ENCODE results near the gene CHRNB2.
"Not testable (repeated sequence)": the region's sequence is repeated elsewhere in the genome, so short reads cannot be mapped to it uniquely, and the experiment has no call there.

Gene CHRNB2, protein sequence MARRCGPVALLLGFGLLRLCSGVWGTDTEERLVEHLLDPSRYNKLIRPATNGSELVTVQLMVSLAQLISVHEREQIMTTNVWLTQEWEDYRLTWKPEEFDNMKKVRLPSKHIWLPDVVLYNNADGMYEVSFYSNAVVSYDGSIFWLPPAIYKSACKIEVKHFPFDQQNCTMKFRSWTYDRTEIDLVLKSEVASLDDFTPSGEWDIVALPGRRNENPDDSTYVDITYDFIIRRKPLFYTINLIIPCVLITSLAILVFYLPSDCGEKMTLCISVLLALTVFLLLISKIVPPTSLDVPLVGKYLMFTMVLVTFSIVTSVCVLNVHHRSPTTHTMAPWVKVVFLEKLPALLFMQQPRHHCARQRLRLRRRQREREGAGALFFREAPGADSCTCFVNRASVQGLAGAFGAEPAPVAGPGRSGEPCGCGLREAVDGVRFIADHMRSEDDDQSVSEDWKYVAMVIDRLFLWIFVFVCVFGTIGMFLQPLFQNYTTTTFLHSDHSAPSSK
- 0.07 to 0.31 reads per million in 2 donors for total RNA-seq

DNA sequence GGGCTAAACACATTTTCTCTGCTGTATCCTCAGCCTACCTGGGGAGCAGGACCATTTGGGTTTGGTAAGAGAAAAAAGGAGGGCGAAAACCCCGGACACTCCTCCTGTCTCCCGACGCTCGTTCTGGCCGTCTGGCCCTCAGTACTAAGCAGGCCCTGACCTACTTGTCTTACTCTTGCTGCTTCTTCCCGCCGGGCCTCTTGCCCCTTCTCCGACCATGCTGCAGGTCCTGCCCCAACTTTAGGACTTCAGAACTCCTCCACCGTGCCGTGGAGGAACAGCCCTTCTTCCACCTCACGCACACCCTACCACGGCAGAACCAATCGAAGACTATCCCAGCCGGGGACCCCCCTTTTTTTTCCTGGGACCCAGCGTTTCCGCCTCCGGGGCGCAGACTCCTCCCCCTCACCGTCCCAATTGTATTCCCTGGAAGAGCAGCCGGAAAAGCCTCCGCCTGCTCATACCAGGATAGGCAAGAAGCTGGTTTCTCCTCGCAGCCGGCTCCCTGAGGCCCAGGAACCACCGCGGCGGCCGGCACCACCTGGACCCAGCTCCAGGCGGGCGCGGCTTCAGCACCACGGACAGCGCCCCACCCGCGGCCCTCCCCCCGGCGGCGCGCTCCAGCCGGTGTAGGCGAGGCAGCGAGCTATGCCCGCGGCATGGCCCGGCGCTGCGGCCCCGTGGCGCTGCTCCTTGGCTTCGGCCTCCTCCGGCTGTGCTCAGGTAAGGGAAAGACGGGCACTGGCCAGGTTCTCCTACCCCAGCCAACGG, at the start of gene CHRNB2:
CHRNB2 (plus strand) TSS at position 393 of the 771 bp plus-strand sequence; CDS start at position 660, 267 bp downstream.
- peak; percentile 52 to 73 (median 63) for DNase-seq

DNA sequence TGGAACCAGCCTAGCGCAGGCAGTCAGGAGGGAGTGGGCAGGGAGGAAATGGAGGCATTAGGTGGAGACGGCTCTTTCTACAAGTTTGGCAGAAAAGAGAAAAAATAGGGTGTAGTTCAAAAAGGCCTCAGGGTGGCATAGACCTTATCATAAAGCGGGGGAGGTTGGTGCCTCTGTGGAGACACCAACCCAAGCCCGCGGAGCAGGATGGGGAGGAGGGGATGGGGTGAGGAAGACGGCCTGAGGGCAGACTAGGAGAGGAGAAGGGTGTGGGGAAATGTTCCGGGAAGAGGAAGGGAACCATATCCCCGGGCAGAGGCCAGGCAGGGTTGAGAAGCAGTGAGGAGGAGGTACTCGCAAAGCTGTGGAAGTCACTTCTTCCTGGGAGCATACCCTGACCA, 48.0 kb upstream of the CHRNB2 start:
- no peak for DNase-seq

DNA sequence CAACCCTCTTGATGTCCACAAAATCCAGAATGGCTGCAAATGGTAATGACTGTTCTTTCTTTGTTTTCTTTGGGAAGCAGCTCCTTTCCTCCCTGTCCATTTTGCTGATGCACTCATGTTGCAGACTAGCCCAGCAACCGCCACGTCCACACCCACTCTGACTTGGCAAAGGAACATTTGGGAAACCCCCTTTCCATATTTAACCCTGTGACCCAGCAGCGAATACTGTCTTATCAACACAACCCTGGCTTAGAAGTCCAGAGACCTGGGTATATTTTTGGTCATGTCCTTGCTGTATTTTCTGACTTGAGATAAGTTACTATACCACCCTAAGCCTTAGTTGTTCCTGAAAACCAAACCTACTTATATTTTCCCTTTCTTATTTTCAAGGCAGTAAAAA, 47.2 kb upstream of the CHRNB2 start:
- DNase-seq = no peak

DNA sequence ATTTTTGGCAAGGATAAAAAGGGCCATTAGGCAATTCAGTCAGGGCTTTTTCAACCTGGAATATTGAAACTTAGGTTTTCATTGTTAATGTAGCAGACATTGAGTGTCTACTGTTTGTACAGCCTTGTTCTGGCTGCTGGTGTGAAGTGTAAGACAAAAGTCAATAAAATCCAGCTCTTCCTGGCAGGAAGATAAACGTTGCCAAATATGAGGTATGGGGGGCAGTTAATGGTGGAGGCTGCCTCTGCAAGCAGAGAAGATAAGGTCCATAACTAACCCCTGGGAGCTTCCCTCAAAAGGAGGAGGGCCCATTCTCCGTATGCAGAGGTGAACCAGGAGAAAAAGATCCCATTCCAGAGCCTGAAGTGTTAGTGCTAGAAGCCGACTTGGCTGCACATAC, 45.9 kb upstream of the CHRNB2 start:
- no peak for DNase-seq

DNA sequence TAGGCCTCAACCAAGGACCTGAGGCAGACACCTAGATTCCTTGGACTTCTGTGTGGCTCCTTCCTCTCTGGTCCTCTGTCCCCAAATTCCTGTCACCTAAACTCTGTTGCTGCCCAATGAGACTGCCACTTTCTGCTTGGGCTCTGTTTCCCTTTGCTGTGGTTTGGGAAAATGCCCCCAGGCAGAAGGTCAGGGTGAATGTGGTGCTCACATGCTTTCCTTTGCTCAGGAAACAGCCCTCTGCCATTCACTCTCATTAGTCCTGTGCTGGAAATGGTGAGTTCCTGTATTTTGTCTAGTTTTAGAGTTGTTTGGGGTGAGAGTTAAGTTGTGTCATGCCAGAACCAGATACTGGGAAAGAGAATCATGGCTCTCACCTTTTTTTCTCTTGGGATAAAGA, 42.7 kb upstream of the CHRNB2 start:
- no peak for DNase-seq

DNA sequence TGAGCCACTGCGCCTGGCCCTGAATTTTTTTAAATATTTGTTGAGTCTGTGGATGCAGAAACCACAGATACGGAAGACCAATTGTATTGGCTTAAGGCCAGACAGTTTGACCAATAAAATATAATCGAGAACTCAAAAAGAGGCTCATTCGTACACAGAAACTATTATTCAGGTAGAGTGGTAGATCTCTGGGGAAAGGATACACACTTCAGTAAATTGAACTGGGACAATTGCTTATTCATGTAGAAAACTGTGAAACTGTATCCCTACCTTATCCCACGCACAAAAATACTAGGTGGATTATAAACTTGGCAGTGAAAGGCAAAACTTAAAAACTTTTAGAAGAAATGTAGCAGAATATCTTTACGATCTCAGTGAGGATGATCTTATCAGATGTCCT, 40.4 kb upstream of the CHRNB2 start:
- no peak for DNase-seq

DNA sequence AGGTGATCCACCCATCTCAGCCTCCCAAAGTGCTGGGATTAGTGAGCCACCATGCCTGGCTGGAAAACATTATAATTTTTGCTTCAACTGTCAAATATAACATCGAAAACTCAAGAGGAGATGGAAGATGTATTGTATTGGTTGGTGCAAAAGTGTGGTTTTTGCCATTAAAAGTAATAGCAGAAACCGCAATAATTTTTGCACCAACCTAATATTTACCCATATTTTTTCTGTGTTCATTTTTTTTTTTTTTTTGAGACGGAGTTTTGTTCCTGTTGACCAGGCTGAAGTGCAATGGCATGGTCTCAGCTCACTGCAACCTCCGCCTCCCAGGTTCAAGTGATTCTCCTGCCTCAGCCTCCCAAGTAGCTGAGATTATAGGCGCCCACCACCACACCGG, 38.3 kb upstream of the CHRNB2 start:
- DNase-seq = no peak

DNA sequence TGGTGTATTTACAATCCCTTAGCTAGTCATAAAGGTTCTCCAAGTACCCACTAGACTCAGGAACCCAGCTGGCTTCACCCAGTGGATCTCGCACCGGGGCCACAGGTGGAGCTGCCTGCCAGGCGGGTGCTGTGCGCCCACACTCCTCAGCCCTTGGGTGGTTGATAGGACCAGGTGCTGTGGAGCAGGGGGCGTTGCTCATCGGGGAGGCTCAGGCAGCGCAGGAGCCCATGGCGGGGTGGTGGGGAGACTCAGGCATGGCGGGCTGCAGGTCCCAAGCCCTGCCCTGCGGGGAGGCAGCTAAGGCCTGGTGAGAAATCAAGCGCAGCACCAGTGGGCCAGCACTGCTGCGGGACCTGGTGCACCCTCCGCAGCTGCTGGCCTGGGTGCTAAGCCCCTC, 35.6 kb upstream of the CHRNB2 start:
- DNase-seq = not testable (repeated sequence)

DNA sequence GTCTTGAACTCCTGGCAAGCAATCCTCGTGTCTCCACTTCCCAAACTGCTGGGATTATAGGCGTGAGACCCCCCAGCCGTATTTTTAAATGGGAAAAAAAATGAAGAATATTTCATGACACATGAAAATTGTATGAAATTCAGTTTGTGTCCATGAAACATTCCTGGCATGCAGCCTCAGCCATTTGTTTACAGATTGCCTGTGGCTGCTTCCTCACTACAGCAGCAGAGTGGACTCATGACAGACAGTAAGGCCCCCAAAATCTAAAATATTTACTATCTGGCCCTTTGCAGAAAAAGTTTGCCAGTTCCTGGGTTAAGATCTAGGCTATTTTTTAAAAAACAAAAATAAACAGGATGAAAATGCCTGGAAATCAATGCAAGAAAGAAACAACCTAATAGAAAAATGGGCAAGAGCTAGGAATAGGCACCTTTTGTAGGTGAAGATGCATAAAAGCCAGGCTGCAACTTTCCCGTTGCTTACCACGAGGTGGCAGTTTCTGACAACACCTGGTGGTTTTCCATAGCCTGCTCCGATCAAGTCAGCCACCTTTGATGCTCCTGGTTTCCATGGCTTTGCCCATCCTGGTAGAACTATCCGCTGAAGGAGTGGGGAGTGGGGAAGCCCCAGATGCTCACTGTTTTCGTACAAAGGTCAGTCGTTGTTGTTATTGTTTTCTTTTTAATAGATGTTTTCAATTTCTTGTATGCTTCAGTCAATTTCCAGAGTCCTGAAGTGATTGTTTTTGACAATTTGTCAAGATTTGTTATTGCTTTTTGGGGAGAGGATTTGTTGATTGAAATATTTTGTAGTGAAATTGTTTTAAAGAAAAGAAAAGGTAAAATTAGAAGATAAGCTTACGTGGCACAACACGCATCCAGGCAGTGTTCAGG, 33.4 kb upstream of the CHRNB2 start:
- DNase-seq = peak in 1 of 5 experiments; percentile 12

DNA sequence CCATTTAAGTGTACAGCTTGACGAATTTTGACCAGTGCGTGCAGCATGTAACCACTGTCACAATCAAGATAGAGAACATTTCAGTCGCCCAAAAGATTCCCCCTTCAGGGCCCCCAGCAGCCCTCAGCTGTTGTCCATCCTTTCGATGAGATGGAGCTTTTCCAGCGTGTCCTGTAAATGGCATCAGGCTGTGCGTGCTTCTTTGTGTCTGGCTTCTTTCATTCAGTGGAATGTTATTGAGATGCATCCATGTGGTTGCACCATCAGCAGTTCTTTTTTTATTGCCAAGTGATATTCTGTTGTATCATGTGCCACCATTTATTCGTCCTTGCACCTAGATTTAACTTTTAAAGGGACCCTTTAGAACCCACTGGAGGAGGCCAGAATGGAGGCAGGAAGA, 31.0 kb upstream of the CHRNB2 start:
- DNase-seq = no peak

DNA sequence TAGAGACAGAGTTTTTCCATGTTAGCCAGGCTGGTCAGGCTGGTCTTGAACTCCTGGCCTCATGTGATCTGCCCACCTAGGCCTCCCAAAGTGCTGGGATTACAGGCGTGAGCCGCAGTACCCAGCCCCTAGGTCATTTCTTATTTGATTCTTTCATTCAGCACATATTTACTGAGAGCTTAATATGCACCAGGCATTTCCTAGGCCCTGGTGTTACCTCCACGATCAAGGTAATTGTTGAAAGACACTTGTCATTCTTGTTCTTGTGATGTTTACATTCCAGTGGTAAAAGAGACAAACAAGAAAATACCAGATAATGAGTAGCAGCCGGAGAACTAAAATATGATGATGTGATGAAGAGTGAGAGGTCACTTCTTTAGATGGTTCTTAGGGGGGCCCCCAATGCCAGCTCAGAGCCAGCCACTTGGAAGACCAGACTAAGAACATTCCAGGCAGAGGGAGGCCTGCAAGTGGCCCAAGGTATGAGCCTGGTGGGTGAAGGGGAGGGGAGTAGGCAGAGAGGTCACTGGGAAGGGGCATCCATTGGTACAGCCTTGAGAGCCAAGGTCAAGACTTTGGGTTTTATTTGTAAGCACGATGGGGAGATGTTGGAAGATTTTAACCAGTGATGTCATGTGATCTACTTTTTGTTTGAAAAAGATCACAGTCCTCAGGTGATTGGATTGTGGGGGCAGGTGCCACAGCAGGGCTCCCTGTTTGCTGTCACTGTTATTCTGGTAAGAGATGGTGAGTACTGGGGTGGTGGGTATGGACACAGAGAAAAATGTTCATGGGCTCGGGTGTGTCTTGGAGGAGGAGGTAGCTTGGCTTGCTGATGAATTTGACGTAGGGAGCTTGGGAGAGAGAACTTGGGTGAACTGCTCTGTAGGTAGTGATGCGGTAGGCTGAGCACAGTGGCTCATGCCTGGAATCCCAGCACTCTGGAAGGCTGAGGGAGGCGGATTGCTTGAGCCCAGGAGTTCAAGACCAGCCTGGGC, 27.8 kb upstream of the CHRNB2 start:
- DNase-seq = no peak

DNA sequence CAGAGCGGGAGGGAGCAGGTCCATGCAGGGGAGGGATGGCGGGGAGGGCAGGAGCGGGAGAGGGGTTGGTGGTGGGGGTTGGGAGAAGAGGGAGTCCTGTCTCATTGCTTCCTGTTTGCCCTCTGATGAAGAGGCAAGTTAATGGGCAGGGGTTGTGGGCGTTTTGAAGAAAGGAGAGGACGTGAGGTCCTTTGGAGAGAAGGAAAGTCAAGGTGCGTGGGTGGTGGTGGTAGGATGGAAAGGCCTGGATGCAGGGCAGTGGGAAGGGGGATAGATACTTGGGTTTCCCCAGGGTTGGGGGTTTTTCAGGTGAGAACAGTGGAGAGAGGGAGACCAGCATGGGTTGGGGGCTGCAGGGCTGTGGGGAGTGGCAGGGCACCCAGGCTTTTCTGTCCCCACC, 26.3 kb upstream of the CHRNB2 start:
- no peak for DNase-seq

DNA sequence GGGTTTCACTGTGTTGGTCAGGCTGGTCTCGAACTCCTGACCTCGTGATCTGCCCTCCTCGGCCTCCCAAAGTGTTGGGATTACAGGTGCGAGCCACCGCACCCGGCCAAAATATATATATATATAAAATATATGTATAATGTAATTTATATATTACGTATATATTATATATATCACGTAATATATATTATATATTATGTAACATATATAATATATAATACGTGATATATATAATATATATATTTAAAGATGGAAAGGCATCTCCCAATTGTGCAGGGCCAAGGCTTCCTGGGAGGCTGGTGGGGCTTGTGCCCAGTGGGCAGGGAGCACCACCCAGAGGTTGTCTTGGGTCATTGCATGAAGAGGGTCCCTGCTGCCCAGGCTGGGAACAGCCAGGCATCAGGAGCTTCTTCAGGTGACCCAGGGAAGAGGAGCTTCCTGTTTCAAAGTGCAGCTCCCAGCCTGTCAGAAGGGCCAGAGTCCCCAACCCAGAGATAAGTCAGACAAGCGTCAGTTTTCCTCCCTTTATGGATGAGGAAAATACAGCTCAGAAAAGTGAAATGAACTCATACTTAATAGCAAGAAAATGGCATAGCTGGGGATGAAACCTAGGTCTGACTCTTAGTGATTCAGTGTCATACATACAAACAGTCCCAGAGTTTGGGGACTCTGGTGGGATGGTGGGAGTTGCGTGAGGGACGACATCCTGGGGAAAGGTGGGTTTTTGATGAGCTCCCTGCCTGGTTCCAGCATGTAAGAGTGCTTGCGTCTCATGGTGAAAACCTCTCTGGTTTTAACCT, 21.1 kb upstream of the CHRNB2 start:
- DNase-seq = peak in 4 of 5 experiments; percentile 25 to 57 (median 32)

DNA sequence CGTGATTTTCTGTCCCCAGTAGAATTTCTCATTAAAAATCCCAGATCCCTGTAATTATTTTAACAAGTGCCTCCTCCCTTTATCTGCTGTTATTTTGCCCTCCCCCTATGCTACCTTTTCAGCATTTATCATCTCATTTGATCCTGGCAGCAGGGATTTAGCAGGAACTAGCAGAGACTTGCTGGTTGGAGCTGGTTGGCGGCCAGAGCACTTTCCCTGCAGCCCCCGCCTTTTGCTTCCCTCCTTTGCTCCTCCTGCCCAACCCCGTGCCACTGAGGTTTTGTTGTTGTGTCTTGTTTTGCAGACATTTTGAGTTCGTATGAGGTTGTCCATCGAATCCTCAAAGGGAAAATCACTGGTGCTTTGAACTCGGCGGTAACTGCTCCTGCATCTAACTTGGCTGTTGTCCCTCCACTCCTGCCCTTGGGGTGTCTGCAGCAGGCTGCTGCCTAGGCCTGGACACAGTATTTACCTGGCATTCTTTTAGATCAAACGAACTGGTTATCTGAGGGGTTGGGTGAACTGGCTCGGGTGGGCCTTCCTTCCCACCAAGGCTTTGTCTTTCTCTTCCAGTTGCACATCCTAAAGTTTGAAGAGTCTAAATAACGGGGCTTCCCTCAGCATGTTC, 20.4 kb upstream of the CHRNB2 start:
- no peak for DNase-seq

DNA sequence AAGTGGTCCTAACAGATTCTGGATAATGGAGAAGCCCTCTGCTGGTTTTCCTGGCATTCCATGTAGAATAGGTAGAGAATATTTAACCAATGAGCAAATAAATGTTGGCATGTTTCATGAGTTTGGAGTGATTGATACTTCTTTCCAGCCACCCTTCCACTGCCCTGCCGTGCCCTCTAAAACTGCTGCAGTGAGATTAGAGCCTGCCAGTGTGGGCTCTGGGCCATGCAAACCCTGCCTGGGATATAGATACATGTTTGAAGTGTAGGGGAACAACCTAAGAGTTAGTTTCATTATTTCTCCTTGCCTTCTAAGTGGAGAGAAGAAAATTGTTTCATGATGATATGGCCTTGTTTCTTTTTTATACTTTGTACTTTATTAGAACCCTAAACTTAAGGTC, 19.6 kb upstream of the CHRNB2 start:
- no peak for DNase-seq

DNA sequence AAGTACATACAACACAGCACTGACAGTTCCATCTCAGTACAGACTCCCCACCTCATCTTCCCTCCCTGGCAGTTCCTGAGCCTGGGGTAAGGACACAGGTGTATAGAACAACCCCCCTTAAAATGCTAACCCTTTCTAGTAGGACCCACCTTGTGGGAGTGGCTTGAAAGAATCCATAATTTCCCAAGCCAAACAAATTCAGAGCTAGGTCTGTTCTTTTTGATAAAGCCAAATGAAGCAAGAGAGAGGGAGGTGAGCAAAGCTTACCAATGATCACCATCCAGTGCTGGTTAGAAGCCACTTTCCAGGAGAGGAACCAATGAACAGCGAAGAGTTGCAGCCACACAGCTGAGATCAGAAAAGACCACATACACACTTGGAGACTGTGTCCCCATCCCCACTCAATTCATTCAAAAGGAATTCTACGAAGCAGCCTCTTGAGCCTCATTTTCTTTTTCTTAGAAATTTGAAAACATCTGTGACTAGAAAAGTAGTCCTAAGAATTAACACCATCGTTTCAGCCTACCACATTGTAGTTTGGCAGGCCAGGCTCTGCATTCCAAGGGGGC, 18.3 kb upstream of the CHRNB2 start:
- no peak for DNase-seq

DNA sequence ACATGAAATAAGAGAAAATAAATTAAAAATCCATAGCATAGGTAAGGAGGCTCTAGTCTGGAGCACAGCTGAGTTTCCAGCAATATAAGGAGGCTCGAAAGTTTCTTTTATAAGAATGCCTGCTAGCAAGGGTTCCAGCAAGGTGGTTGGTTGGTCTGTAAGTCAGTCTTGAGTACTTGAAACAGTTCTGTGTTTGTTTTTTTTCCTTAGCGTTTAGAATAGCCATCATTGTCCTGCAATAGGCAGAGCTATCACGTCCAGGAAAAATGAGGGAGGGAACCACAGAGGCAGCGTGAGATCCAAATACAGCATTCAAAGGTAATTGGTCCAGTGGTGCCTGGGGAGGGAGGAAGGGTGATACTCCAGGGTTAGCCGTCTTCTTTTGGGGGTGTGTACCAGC, 17.5 kb upstream of the CHRNB2 start:
- no peak for DNase-seq

DNA sequence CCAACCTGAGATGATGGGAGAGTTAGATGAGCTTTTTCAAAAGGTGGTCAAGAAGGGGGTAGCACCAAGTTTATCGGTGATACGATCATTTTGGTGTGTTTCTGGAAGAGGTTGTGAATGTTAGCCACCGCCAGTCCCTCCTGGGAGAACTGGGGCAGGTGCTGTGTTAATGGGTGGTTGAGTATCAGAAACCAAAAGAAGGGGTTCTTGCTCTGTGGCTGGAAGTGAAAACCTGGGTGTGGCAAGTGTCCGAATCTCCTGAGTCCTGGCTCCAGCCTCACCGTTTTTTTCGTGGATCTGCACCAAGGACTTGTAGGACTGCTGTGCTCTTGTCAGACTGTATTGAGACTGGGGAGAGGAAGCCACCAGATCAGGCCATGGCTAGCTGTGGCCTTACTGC, 16.9 kb upstream of the CHRNB2 start:
- DNase-seq = no peak

DNA sequence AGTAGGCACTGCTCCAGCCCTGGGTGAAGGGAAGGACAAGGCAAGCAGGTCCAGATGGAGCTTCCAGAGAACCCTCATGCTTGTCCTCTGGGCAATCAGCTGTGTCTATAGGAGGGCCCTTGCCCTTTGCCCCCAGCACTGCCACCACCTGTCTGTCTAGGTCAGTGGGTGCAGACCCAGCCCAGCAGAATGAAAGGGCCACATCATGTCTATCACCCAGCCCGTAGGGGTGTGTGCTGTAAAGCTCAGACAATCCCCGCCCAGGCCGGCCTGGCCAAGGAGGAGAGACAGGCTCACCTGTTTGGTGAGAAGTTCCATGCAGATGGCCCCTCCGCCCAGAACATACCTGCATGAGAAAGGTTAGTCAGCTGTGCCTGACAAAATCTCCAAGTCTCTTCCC, 16.1 kb upstream of the CHRNB2 start:
- DNase-seq = no peak

DNA sequence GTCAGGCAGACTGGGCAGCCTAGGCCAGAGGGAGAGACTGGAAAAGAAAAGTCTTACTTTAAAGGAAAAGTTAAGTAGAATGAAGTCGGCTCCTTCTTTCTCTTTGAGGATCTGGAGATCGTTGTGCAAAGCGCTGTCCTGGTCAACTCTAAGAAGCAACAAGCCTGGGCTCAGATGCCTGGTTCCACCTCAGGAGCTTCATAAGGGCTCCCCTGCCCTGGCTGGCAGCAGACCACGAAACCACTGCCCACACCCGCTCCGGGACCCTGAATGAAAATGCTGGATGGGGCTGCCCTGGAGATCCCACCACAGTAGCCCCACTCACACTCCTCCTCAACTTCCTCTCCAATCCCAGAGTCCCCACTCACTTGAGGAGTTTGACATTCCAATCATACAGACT, 15.5 kb upstream of the CHRNB2 start:
- DNase-seq = no peak

Data from T-helper 2 cell (primary cell).